MCF 10A (cell line): ENCODE measurements around the gene PGGHG. TPM values are rescaled to one million over a fixed set of nuclear protein-coding genes. Genes with fewer than 3 reads are reported as not detected.

Source experiments
- BruUV-seq: library from RNA; stranded (reverse); fragments of 400-500 nt; replicated peaks from 2 replicates; lab custom pipeline; 2021; lab: Mats Ljungman, UMichigan
- CTCF ChIA-PET: fragments of 300-600 bp; sonication (Branson Sonifier 250); formaldehyde crosslinking; extraction: SDS; loops from one replicate; lab custom pipeline; 2021; ENCODE audit warnings: antibody characterized with exemption, inconsistent platforms; lab: Yijun Ruan, JAX
- POLR2A ChIA-PET: fragments of 300-600, 350-650 bp; sonication (Branson Sonifier 250); formaldehyde crosslinking; extraction: SDS; loops from one replicate; lab custom pipeline; 2020; ENCODE audit warnings: antibody characterized with exemption, inconsistent platforms; lab: Yijun Ruan, JAX
- DNase-seq: peaks from one replicate; pipeline ENCODE4 v3.0.0-alpha.2; 2018; ENCODE audit not compliant: unreplicated experiment
- H3K27ac Mint-ChIP-seq: one replicate; pipeline ENCODE4 v1.8.0; 2022; ENCODE audit warnings: mild to moderate bottlenecking, low read depth, mixed read lengths; ENCODE audit not compliant: unreplicated experiment
- H3K27me3 Mint-ChIP-seq: one replicate; pipeline ENCODE4 v1.8.0; 2022; ENCODE audit warnings: mixed read lengths; ENCODE audit not compliant: insufficient read depth, unreplicated experiment
- H3K36me3 Mint-ChIP-seq: one replicate; pipeline ENCODE4 v1.8.0; 2022; ENCODE audit warnings: mild to moderate bottlenecking, moderate library complexity, mixed read lengths; ENCODE audit not compliant: insufficient read depth, unreplicated experiment
- H3K4me1 Mint-ChIP-seq: one replicate; pipeline ENCODE4 v1.8.0; 2022; ENCODE audit warnings: mixed read lengths; ENCODE audit not compliant: insufficient read depth, unreplicated experiment
- H3K4me3 Mint-ChIP-seq: one replicate; pipeline ENCODE4 v1.8.0; 2022; ENCODE audit warnings: mild to moderate bottlenecking, moderate library complexity, mixed read lengths; ENCODE audit not compliant: unreplicated experiment
- H3K9me3 Mint-ChIP-seq: one replicate; pipeline ENCODE4 v1.8.0; 2022; ENCODE audit warnings: mixed read lengths; ENCODE audit not compliant: unreplicated experiment
- CTCF ChIP-seq: fragments of 200-600 bp; IDR thresholded peaks from one replicate; pipeline ENCODE4 v1.8.0; 2022; ENCODE audit warnings: antibody characterized with exemption, mild to moderate bottlenecking; ENCODE audit not compliant: unreplicated experiment
- intact Hi-C: fragments of 100-400 bp; cut with micrococcal nuclease; formaldehyde crosslinking; loops from 2 replicates; pipeline ENCODE4 v1.14.1; 2022
- total RNA-seq: library from RNA; stranded (reverse); gene quantifications from 2 replicates; pipeline ENCODE4 v1.2.3, GENCODE V29; 2022

The PGGHG gene
- total RNA-seq, 1 experiment from 2014 or later, result 6.3 TPM

- ChIA-PET POLR2A (no interaction called here), CTCF (interaction anchor here (0.6 kb wide), 1 partner anchor 53 kb away, joined by 3 read pairs; the partner anchor contains the start of gene IFITM2)
- Mint-ChIP-seq H3K27me3 (peaks cover 11% of the 10 kb centered on the region), H3K27ac (no peak overlapping the region), H3K4me1 (no peaks in the 10 kb centered on the region), H3K4me3 (no peak overlapping the region), H3K9me3 (no peaks in the 10 kb centered on the region), H3K36me3 (peaks cover 38% of the 10 kb centered on the region)
- BruUV-seq, result no TSS peak
- intact Hi-C loops, result no loop called here
- no peak for TF ChIP-seq CTCF
- peak; percentile 21 for DNase-seq
These were observed 33.8 kb upstream of the PGGHG start for GRCh38 chr11:255176-255575.

GRCh38 chr11:255816-256215 lies 33.1 kb upstream of the PGGHG start:
- ChIA-PET POLR2A (no interaction called here), CTCF (interaction anchor here (0.6 kb wide), 1 partner anchor 52 kb away, joined by 3 read pairs; the partner anchor contains the start of gene IFITM2)
- Mint-ChIP-seq H3K27ac (no peak overlapping the region), H3K27me3 (peaks cover 11% of the 10 kb centered on the region), H3K4me1 (no peaks in the 10 kb centered on the region), H3K9me3 (peaks cover 3% of the 10 kb centered on the region), H3K4me3 (no peak overlapping the region), H3K36me3 (peaks cover 33% of the 10 kb centered on the region)
- TF ChIP-seq CTCF, result no peak
- intact Hi-C loops, result no loop called here
- no TSS peak for BruUV-seq
- no peak for DNase-seq

GRCh38 chr11:256952-257737 lies 31.8 kb upstream of the PGGHG start:
- ChIA-PET CTCF (no interaction called here), POLR2A (interaction anchor here (0.7 to 0.8 kb wide), 2 partner anchors 21 to 60 kb away, joined by 3 read pairs; partner anchors contain the start of gene SIRT3)
- TF ChIP-seq CTCF, result no peak
- Mint-ChIP-seq H3K27ac (no peak overlapping the region), H3K4me3 (no peak overlapping the region), H3K4me1 (no peaks in the 10 kb centered on the region), H3K9me3 (peaks cover 8% of the 10 kb centered on the region), H3K36me3 (peaks cover 19% of the 10 kb centered on the region), H3K27me3 (peaks cover 11% of the 10 kb centered on the region)
- DNase-seq, result no peak
- BruUV-seq, result no TSS peak
- intact Hi-C loops, result no loop called here

GRCh38 chr11:257766-258493 lies 31.0 kb upstream of the PGGHG start:
- DNase-seq, result no peak
- Mint-ChIP-seq H3K4me1 (no peaks in the 10 kb centered on the region), H3K27ac (no peak overlapping the region), H3K27me3 (peaks cover 11% of the 10 kb centered on the region), H3K4me3 (no peak overlapping the region), H3K36me3 (peaks cover 12% of the 10 kb centered on the region), H3K9me3 (peaks cover 8% of the 10 kb centered on the region)
- intact Hi-C loops, result no loop called here
- no TSS peak for BruUV-seq
- ChIA-PET POLR2A (interaction anchor here (0.7 to 1.0 kb wide), 5 partner anchors 14 to 505 kb away, joined by 3 to 5 read pairs (median 3); partner anchors contain the start of gene SIRT3), CTCF (interaction anchor here (1.4 to 4.0 kb wide), 3 partner anchors 7 to 107 kb away, joined by 4 to 24 read pairs (median 4); no protein-coding TSS in a partner anchor)
- TF ChIP-seq CTCF, result peak; percentile 19
